Neural cell (in vitro differentiated cells): ENCODE results near the gene LTO1.

ENCODE experiments used
- CTCF ChIP-seq: fragments of 450-650 bp; IDR thresholded peaks from 2 replicates; pipeline ENCODE4 v1.5.1; 2014; ENCODE audit warnings: antibody characterized with exemption, mild to moderate bottlenecking, moderate library complexity; ENCODE audit not compliant: poor library complexity, severe bottlenecking
- EP300 ChIP-seq: fragments of 450-650 bp; conservative IDR thresholded peaks from 2 replicates; pipeline ENCODE4 v1.6.1; 2014; ENCODE audit warnings: antibody characterized with exemption, mild to moderate bottlenecking, moderate library complexity; ENCODE audit not compliant: poor library complexity, severe bottlenecking
- EZH2 ChIP-seq: fragments of 200-600, 300-800 bp; shearing (Covaris generic), sonication (generic); IDR thresholded peaks from 2 replicates; pipeline ENCODE4 v1.6.1; 2014; ENCODE audit warnings: antibody characterized with exemption, low read length, borderline replicate concordance, mild to moderate bottlenecking; ENCODE audit not compliant: insufficient read depth, poor library complexity, severe bottlenecking

GRCh38 chr11:69721745-69722144 lies 46.6 kb upstream of the LTO1 start:
- TF ChIP-seq CTCF (no peak), EZH2 (no peak), EP300 (no peak)
